IPS DF 6.9 (cell line): Measurements from ENCODE around the gene CCDC12.

Experiments used
- DNase-seq: peaks from one replicate; pipeline ENCODE4 v3.0.0-alpha.2; 2013; ENCODE audit warnings: low read depth, low spot score
- H3K27ac ChIP-seq: one replicate; pipeline ENCODE4 v1.5.1; 2013; ENCODE audit warnings: low read length, control low read depth
- H3K27me3 ChIP-seq: 2 replicates; pipeline ENCODE4 v1.6.1; 2013; ENCODE audit warnings: mild to moderate bottlenecking, low read length; ENCODE audit not compliant: control insufficient read depth, insufficient read depth
- H3K36me3 ChIP-seq: 2 replicates; pipeline ENCODE4 v1.6.1; 2013; ENCODE audit warnings: low read length; ENCODE audit not compliant: control insufficient read depth, insufficient read depth
- H3K4me1 ChIP-seq: 2 replicates; pipeline ENCODE4 v1.6.1; 2013; ENCODE audit warnings: low read length; ENCODE audit not compliant: control insufficient read depth, insufficient read depth
- H3K4me3 ChIP-seq: 2 replicates; pipeline ENCODE4 v1.5.1; 2013; ENCODE audit warnings: mild to moderate bottlenecking, low read length
- H3K9me3 ChIP-seq: 2 replicates; pipeline ENCODE4 v1.6.1; 2013; ENCODE audit warnings: low read length, inconsistent platforms; ENCODE audit not compliant: control insufficient read depth, insufficient read depth
- WGBS: extraction: QIAGEN DNeasy Blood & Tissue Kit; methylation state at CpG from one replicate; pipeline ENCODE4 v1.1.7; 2013; ENCODE audit warnings: mixed read lengths, missing lambda C conversion rate; ENCODE audit not compliant: insufficient read length, insufficient coverage; 5-methylcytosine and 5-hydroxymethylcytosine counted together

CCDC12 gene

DNA sequence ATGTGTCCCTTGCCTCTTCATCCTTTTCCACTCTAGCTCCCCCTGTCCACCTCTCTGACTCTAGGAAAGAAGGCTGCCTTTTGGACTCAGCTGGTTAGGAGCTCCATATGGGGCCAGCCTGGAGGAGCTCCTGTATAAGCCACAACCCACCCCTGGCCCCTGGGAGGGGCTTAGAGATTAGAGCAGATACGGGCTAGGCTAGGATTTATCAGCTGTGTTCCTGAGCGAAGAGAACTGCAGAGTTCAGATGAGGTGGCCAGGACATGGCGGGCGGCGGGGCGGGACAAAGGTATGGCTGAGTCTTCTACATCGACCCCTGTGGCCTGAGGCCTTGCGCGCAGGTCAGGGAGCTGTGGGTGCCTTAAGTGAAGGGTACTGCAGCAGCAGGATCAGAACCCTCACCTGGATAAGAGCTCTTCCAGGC is 10.8 kb upstream of the CCDC12 start:
- Histone ChIP-seq H3K4me1 (peaks cover 19% of the 10 kb centered on the region), H3K27me3 (no peaks in the 10 kb centered on the region), H3K27ac (no peak overlapping the region), H3K9me3 (no peaks in the 10 kb centered on the region), H3K36me3 (0 out of 2 replicates have a peak, but pooled peaks cover 7% of the 10 kb centered on the region), H3K4me3 (no peak overlapping the region)
- no peak for DNase-seq
- WGBS = no CpG with 5 or more reads among the region's 9 CpGs

- 0 out of 2 replicates have a peak, but pooled peaks cover 7% of the 10 kb centered on the region for H3K36me3 ChIP-seq
- H3K4me1 ChIP-seq = peaks cover 21% of the 10 kb centered on the region
- H3K27ac ChIP-seq = no peak overlapping the region
- no CpG with 5 or more reads among the region's 3 CpGs for WGBS
- DNase-seq = no peak
- no peak overlapping the region for H3K4me3 ChIP-seq
- H3K9me3 ChIP-seq = no peaks in the 10 kb centered on the region
- no peaks in the 10 kb centered on the region for H3K27me3 ChIP-seq
Measured at GRCh38 chr3:46986782-46987310, 10.3 kb upstream of the CCDC12 start.

GRCh38 chr3:46986055-46986730 is 9.6 kb upstream of the CCDC12 start:
- Histone ChIP-seq H3K36me3 (peaks cover 7% of the 10 kb centered on the region; the same call in 1 of the 2 replicates), H3K27me3 (no peaks in the 10 kb centered on the region), H3K9me3 (no peaks in the 10 kb centered on the region), H3K4me3 (no peak overlapping the region), H3K27ac (no peak overlapping the region), H3K4me1 (peaks cover 26% of the 10 kb centered on the region)
- no peak for DNase-seq
- no CpG with 5 or more reads among the region's 4 CpGs for WGBS

- H3K36me3 ChIP-seq = peaks cover 7% of the 10 kb centered on the region; the same call in 1 of the 2 replicates
- WGBS = no CpG with 5 or more reads among the region's 5 CpGs
- H3K27me3 ChIP-seq = no peaks in the 10 kb centered on the region
- H3K4me3 ChIP-seq = no peak overlapping the region
- H3K27ac ChIP-seq = no peak overlapping the region
- H3K4me1 ChIP-seq = peaks cover 26% of the 10 kb centered on the region
- DNase-seq = no peak
- H3K9me3 ChIP-seq = no peaks in the 10 kb centered on the region
Measured at GRCh38 chr3:46985588-46985987, 9.0 kb upstream of the CCDC12 start.

DNA sequence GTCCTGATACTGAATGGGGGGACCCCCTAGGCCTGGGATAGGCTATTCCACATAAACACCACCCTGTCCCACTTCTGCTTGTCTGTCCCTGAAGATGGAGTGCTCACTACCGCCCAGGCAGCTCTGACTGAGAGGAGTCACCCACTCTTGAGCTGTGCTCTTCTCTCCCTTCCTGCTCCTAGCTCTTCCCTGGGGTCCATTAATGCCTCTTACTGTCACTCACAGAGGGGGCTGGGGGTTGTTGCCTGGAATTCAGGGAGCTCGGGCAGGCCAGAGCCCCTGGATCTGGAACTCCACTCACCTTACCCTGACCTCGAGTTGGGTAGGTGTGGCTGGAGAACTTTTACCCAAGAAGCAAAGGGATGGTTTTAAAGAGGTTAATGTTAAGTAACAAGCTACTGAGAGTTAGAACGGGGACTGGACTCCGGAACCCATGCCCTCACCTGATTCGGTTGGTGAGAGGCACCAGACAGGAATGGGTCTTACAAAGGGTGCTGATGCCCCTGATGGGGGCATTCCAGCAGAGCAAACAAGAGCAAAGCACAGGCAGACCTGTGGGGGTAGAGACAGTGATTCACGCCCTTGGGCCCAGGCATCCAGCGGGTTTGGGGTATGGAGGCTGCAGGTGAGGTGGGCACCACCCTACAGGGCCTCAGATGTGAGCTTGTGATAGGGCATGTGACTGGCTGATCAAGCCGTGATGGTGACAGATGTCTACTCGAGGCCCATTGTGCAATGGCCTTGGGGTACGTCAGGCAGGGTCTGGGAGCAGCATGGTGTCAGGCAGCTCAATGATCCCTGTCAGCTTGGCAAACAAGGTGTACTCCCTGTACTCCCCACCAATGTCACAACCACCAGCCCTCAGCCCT is 8.3 kb upstream of the CCDC12 start:
- peaks cover 26% of the 10 kb centered on the region for H3K4me1 ChIP-seq
- WGBS = no CpG with 5 or more reads among the region's 11 CpGs
- H3K27ac ChIP-seq = no peak overlapping the region
- no peak overlapping the region for H3K4me3 ChIP-seq
- H3K9me3 ChIP-seq = no peaks in the 10 kb centered on the region
- DNase-seq = no peak
- H3K36me3 ChIP-seq = peaks cover 7% of the 10 kb centered on the region; the same call in 1 of the 2 replicates
- H3K27me3 ChIP-seq = no peaks in the 10 kb centered on the region

- Histone ChIP-seq H3K4me3 (no peak overlapping the region), H3K4me1 (peaks cover 13% of the 10 kb centered on the region), H3K27ac (no peak overlapping the region), H3K27me3 (no peaks in the 10 kb centered on the region), H3K36me3 (no peaks in the 10 kb centered on the region; the same call in 1 of the 2 replicates), H3K9me3 (no peaks in the 10 kb centered on the region)
- no CpG with 5 or more reads among the region's 2 CpGs for WGBS
- DNase-seq = no peak
Measured at GRCh38 chr3:46982546-46982945, 6.0 kb upstream of the CCDC12 start.

DNA sequence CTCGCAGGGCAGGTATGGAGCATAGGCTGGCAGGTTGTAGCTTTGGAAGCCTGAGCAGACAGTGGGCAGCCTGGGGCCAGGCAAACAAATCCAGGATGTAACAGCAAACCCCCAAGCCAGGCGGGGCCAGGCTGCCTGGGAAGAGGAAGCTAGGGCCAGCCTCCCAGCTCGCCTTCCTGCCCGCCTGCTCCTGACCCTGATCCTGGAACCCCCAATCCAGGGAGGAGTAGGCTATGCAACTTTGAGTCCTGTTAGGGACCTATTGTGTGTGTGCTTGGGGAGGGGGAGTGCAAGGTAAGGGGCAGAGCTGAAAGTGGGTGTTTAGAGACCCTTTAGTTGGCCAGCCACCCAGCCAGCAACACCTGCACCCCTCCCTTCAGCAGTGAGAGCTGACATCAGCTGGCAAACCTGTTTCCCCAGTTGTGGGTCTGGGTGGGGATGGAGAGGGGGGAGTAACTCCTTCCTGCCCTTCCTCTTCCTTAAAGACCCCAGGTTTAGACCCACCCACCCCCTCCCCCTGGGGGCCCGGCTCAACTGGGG is 5.5 kb upstream of the CCDC12 start:
- no CpG with 5 or more reads among the region's 5 CpGs for WGBS
- no peak for DNase-seq
- no peaks in the 10 kb centered on the region; the same call in 1 of the 2 replicates for H3K36me3 ChIP-seq
- H3K4me1 ChIP-seq = peaks cover 10% of the 10 kb centered on the region
- H3K27ac ChIP-seq = no peak overlapping the region
- H3K9me3 ChIP-seq = no peaks in the 10 kb centered on the region
- no peak overlapping the region for H3K4me3 ChIP-seq
- no peaks in the 10 kb centered on the region for H3K27me3 ChIP-seq

DNA sequence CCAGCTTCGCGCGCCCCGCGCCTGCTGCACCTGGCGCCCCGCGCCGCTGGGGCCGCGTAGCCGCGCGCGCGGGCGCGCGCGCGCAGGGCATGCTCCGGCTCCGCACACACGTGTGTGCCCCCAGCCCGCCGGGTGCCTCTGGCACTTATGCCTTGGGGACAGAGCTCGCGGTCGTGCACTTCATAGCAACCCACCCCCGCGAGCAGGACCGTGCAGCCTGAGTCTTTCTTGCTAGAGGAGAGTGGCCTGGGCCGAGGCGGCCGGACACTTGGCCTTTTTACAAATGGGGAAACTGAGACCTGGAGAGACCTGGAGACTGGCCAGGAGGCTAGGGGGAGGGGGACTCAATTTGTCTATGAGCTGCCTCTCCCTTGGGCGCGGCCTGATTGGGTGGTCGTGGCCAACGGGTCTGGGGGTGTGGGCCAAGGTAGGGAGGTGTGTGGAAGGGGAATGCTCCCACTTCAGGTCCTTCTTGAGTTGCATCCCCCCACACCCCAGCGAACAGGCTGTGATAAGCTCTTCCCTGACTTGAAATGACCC is 3.5 kb upstream of the CCDC12 start:
- Histone ChIP-seq H3K4me3 (peak overlapping the region; percentile 66), H3K9me3 (no peaks in the 10 kb centered on the region), H3K4me1 (peaks cover 8% of the 10 kb centered on the region), H3K27me3 (no peaks in the 10 kb centered on the region), H3K36me3 (no peaks in the 10 kb centered on the region; the same call in 1 of the 2 replicates), H3K27ac (no peak overlapping the region)
- WGBS = no CpG with 5 or more reads among the region's 40 CpGs
- no peak for DNase-seq

- H3K4me1 ChIP-seq = peaks cover 8% of the 10 kb centered on the region
- H3K9me3 ChIP-seq = no peaks in the 10 kb centered on the region
- H3K36me3 ChIP-seq = no peaks in the 10 kb centered on the region; the same call in 1 of the 2 replicates
- H3K4me3 ChIP-seq = peak within 1 kb of the TSS; percentile 66
- WGBS = no CpG with 5 or more reads among the region's 73 CpGs
- H3K27me3 ChIP-seq = no peaks in the 10 kb centered on the region
- DNase-seq = no peak
- no peak within 1 kb of the TSS for H3K27ac ChIP-seq
Measured at GRCh38 chr3:46978985-46979944, 2.7 kb upstream of the CCDC12 start, which contains the start of gene NBEAL2. NBEAL2 (plus strand) TSS chr3:46979666; CDS start chr3:46979862, 196 bp downstream.
